Psoas muscle (tissue), 8 donors: Measurements from ENCODE around the gene GZF1. TPM values are rescaled to one million over a fixed set of nuclear protein-coding genes. Genes with fewer than 3 reads are reported as not detected.

Experiments
- ATAC-seq, 4 donors: fragments of 200-7000 bp; cut with Tn5 transposase; one replicate each; pipeline ENCODE4 v1.9.1; 2020; ENCODE audit warnings: moderate library complexity in 3 of 4, mild to moderate bottlenecking in 2 of 4
- DNase-seq, 2 donors: peaks; one replicate each; pipeline ENCODE4 v3.0.0-alpha.2; 2020
- H3K27ac ChIP-seq: fragments of 200-600 bp; one replicate; pipeline ENCODE4 v1.8.0; 2022
- H3K27me3 ChIP-seq, 3 donors: fragments of 200-600 bp in 1 of 3; one replicate each; pipeline versions ENCODE4 v1.6.1 to v1.8.0; 2013 to 2022; ENCODE audit warnings: low read length in 2 of 3, mild to moderate bottlenecking in 2 of 3, moderate library complexity in 1 of 3; ENCODE audit not compliant: insufficient read depth in 3 of 3
- H3K36me3 ChIP-seq, 2 donors: fragments of 200-600 bp in 1 of 2; one replicate each; pipeline versions ENCODE4 v1.6.1 to v1.8.0; 2013 to 2022; ENCODE audit warnings: low read depth in 1 of 2, mild to moderate bottlenecking in 1 of 2, moderate library complexity in 1 of 2; ENCODE audit not compliant: insufficient read depth in 1 of 2
- H3K4me1 ChIP-seq: fragments of 200-600 bp; one replicate; pipeline ENCODE4 v1.8.0; 2022
- H3K4me3 ChIP-seq: fragments of 200-600 bp; one replicate; pipeline ENCODE4 v1.8.0; 2022; ENCODE audit warnings: mild to moderate bottlenecking
- H3K9me3 ChIP-seq: fragments of 200-600 bp; one replicate; pipeline ENCODE4 v1.8.0; 2022
- CTCF ChIP-seq: fragments of 200-600 bp; IDR thresholded peaks from one replicate; pipeline ENCODE4 v1.8.0; 2022; ENCODE audit warnings: antibody characterized with exemption
- WGBS, 3 donors: extraction: QIAGEN DNeasy Blood & Tissue Kit; methylation state at CpG; one replicate each; pipeline versions ENCODE4 v1.1.6 to v1.1.7; 2013; 5-methylcytosine and 5-hydroxymethylcytosine counted together
- intact Hi-C, 2 donors: fragments of 100-400 bp; cut with DNase I; formaldehyde crosslinking; loops; one replicate each; pipeline versions ENCODE4 v1.11.0 to v1.14.2; 2022
- polyA plus RNA-seq, 3 donors: library from polyadenylated mRNA; stranded (reverse); fragments of 200-250 nt; gene quantifications; one replicate each; pipeline ENCODE4 v1.2.3, GENCODE V29; 2013
- total RNA-seq, 4 donors: library from RNA; stranded (reverse); fragmentation: NEBNext Ultra II Directional in 2 of 4; extraction: Animal tissue kit (Norgen Biotek cat#: 25700) in 2 of 4; gene quantifications; one replicate each; pipeline versions ENCODE4 v1.2.1 to v1.2.4, GENCODE V29; 2021 to 2023
- donor health status: healthy with polysubstance abuse.
- donor health status: DM: no; HTN: no; CAD: no; lungs with moderate emphysema.
- donor health status: Bipolar disorder and iron deficiency.
- donor health status: healthy.
- donor health status: DM: yes; HTN: yes; CAD: no.
- donor health status: DM: no; HTN: no; CAD: no.
- donor health status: DM: no; HTN: no; CAD: no.
- donor health status: DM: yes; HTN: yes; CAD: no.

GZF1 gene
- total and polyA plus RNA-seq, 7 donors = 5.3 to 20.7 (median 10.5) TPM

GRCh38 chr20:23326774-23327173 is 35.2 kb upstream of the GZF1 start:
- Histone ChIP-seq H3K9me3 (no peaks in the 10 kb centered on the region), H3K27me3 (no peaks in the 10 kb centered on the region), H3K36me3 (no peaks in the 10 kb centered on the region), H3K4me1 (no peaks in the 10 kb centered on the region), H3K27ac (no peak overlapping the region), H3K4me3 (no peak overlapping the region)
- DNase-seq (no peak), ATAC-seq (no peak)
- intact Hi-C loops = no loop called here
- WGBS, 3 donors = 85 to 93% (median 87%) methylated on average over 8 of the region's 8 CpGs
- TF ChIP-seq CTCF = no peak

GRCh38 chr20:23327617-23328333 is 34.2 kb upstream of the GZF1 start:
- no peak overlapping the region for H3K4me3 ChIP-seq
- TF ChIP-seq CTCF = no peak
- H3K27me3 ChIP-seq = no peaks in the 10 kb centered on the region
- H3K27ac ChIP-seq = no peak overlapping the region
- no peaks in the 10 kb centered on the region for H3K4me1 ChIP-seq
- 87 to 91% (median 91%) methylated on average over 15 of the region's 15 CpGs for WGBS, 3 donors
- DNase-seq = no peak
- no peaks in the 10 kb centered on the region for H3K9me3 ChIP-seq
- H3K36me3 ChIP-seq = no peaks in the 10 kb centered on the region
- intact Hi-C loops = no loop called here
- no peak for ATAC-seq

- intact Hi-C loops = loop anchor here in 1 of 2 donors (10.0 kb wide), 1 partner anchor 87 kb away; no protein-coding TSS in a partner anchor
- Histone ChIP-seq H3K27ac (no peak overlapping the region), H3K36me3 (no peaks in the 10 kb centered on the region), H3K27me3 (no peaks in the 10 kb centered on the region), H3K4me3 (no peak overlapping the region), H3K4me1 (peaks cover 3% of the 10 kb centered on the region), H3K9me3 (no peaks in the 10 kb centered on the region)
- TF ChIP-seq CTCF = no peak
- WGBS, 3 donors = 64 to 65% (median 64%) methylated on average over 8 of the region's 8 CpGs
- DNase-seq (no peak), ATAC-seq (no peak)
Measured at GRCh38 chr20:23331450-23332350, 30.3 kb upstream of the GZF1 start.

GRCh38 chr20:23332467-23332866 is 29.5 kb upstream of the GZF1 start:
- no peaks in the 10 kb centered on the region for H3K36me3 ChIP-seq
- H3K27ac ChIP-seq = no peak overlapping the region
- H3K4me1 ChIP-seq = peaks cover 3% of the 10 kb centered on the region
- WGBS, 3 donors = 70 to 86% (median 86%) methylated on average over 2 of the region's 2 CpGs
- intact Hi-C loops = loop anchor here in 1 of 2 donors (10.0 kb wide), 1 partner anchor 88 kb away; no protein-coding TSS in a partner anchor
- DNase-seq (no peak), ATAC-seq (no peak)
- no peak for TF ChIP-seq CTCF
- H3K9me3 ChIP-seq = no peaks in the 10 kb centered on the region
- no peak overlapping the region for H3K4me3 ChIP-seq
- H3K27me3 ChIP-seq = no peaks in the 10 kb centered on the region
